GM12874 (cell line): Measurements from ENCODE around the gene TTLL9.

Experiments used
- TF ChIP-seq, protein P1 (sequence below): IDR thresholded peaks from 2 replicates; pipeline ENCODE4 v1.5.1; 2011; ENCODE audit warnings: low read depth, mild to moderate bottlenecking, control low read depth, low read length, moderate library complexity; ENCODE audit not compliant: insufficient read depth

The TTLL9 gene

GRCh38 chr20:31933698-31934097 lies 63.3 kb downstream of the TTLL9 start:
- TF ChIP-seq, protein P1, sequence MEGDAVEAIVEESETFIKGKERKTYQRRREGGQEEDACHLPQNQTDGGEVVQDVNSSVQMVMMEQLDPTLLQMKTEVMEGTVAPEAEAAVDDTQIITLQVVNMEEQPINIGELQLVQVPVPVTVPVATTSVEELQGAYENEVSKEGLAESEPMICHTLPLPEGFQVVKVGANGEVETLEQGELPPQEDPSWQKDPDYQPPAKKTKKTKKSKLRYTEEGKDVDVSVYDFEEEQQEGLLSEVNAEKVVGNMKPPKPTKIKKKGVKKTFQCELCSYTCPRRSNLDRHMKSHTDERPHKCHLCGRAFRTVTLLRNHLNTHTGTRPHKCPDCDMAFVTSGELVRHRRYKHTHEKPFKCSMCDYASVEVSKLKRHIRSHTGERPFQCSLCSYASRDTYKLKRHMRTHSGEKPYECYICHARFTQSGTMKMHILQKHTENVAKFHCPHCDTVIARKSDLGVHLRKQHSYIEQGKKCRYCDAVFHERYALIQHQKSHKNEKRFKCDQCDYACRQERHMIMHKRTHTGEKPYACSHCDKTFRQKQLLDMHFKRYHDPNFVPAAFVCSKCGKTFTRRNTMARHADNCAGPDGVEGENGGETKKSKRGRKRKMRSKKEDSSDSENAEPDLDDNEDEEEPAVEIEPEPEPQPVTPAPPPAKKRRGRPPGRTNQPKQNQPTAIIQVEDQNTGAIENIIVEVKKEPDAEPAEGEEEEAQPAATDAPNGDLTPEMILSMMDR = no peak

GRCh38 chr20:31934491-31934890 lies 64.1 kb downstream of the TTLL9 start:
- TF ChIP-seq, protein P1 = no peak

- TF ChIP-seq, protein P1 = no peak
These were observed 64.7 kb downstream of the TTLL9 start for GRCh38 chr20:31934968-31935764.

- TF ChIP-seq, protein P1 = no peak
These were observed 66.0 kb downstream of the TTLL9 start for GRCh38 chr20:31936420-31936819.

DNA sequence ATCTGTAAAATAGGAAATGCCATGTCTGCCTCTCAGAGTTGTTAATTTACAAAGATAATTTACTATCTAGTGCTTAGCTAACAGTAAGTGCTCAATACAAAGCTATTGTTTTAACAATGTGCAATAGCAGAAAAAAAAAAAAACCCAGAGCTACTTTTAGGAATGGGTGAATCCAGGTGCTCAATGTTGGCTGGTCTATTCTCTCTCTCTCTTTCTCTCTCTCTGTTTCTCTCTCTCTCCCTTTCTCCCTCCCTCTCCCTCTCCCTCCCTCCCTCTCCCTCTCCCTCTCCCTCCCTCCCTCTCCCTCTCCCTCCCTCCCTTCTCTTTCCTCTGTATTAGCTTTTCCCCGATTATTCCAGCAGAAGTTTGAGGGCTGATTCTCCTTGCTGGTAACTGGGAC lies 67.4 kb downstream of the TTLL9 start:
- TF ChIP-seq, protein P1 = no peak

- TF ChIP-seq, protein P1 = no peak
These were observed 69.2 kb downstream of the TTLL9 start for GRCh38 chr20:31939661-31940060.

GRCh38 chr20:31943052-31943471 lies 72.6 kb downstream of the TTLL9 start:
- TF ChIP-seq, protein P1 = no peak
